ENCODE results near the gene FBXO22. TPM values are rescaled to one million over a fixed set of nuclear protein-coding genes. Genes with fewer than 3 reads are reported as not detected.

The FBXO22 gene
- total RNA-seq, 2 experiments from 2014 or later = 5.4 to 7.4 TPM

DNA sequence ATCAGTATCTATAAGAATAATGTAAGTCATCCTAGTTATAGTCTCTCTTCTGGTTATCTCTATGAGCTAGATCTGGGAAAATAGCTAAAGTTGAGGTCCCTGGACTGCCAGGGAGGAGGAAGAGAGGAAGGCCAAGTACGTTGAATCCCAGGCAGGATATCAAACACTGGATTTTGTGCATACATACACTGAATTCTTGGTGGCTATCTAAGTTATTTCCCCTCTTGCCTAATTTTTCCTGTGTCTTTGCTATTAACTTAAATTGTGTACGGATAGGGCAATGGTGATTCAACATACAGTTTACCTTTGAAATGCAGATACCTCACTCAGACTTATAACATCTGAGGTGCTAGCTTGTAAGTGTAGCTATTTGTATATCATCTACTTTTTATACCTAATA lies 27.2 kb downstream of the FBXO22 start:
- no peaks in the 10 kb centered on the region for H3K27me3 Mint-ChIP-seq
- intact Hi-C loops (cut with DNase I, micrococcal nuclease) = no loop called here
- no peaks in the 10 kb centered on the region for H3K4me1 ChIP-seq (ENCODE audit: insufficient read depth, low read length)
- no peak overlapping the region for H3K27ac ChIP-seq (ENCODE audit: low read depth in 1 of 2, low read length in 2 of 2)
- no peak overlapping the region for H3K4me3 ChIP-seq (ENCODE audit: low read length)
- H3K9me3 Mint-ChIP-seq = no peaks in the 10 kb centered on the region
- ChIA-PET CTCF (no interaction called here), POLR2A (no interaction called here)
- no peak overlapping the region for H3K27ac Mint-ChIP-seq
- no peaks in the 10 kb centered on the region for H3K9me3 ChIP-seq (ENCODE audit: control insufficient read depth in 1 of 2, insufficient read depth in 1 of 2, low read length in 2 of 2)
- peaks cover 59% of the 10 kb centered on the region for H3K36me3 ChIP-seq (ENCODE audit: insufficient read depth, low read length)
- TF ChIP-seq CTCF (IDR thresholded peaks at IDR 0.05) = no peak
- H3K27me3 ChIP-seq (ENCODE audit: control insufficient read depth in 1 of 2, insufficient read depth in 2 of 2, low read length in 2 of 2) = no peaks in the 10 kb centered on the region
- DNase-seq (no peak), ATAC-seq (ENCODE audit: poor library complexity) (no peak)
- H3K36me3 Mint-ChIP-seq (ENCODE audit: low read depth) = peaks cover 82% of the 10 kb centered on the region
- peaks cover 37% of the 10 kb centered on the region for H3K4me1 Mint-ChIP-seq (ENCODE audit: low read depth)
- no peak overlapping the region for H3K4me3 Mint-ChIP-seq

GRCh38 chr15:75942464-75942863 lies 38.8 kb downstream of the FBXO22 start:
- CTCF ChIA-PET = interaction anchor here (0.6 to 1.4 kb wide), 2 partner anchors 9 to 119 kb away, joined by 3 to 6 read pairs; no protein-coding TSS in a partner anchor
- intact Hi-C loops (cut with DNase I, micrococcal nuclease) = no loop called here

GRCh38 chr15:75943246-75943645 lies 39.6 kb downstream of the FBXO22 start:
- intact Hi-C loops (cut with DNase I, micrococcal nuclease) = no loop called here
- H3K4me3 Mint-ChIP-seq = no peak overlapping the region

More at GRCh38 chr15:75942464-75942863, 38.8 kb downstream of the FBXO22 start:
- H3K9me3 ChIP-seq (ENCODE audit: control insufficient read depth in 1 of 2, insufficient read depth in 1 of 2, low read length in 2 of 2) = no peaks in the 10 kb centered on the region
- no peak overlapping the region for H3K27ac ChIP-seq (ENCODE audit: low read depth in 1 of 2, low read length in 2 of 2)
- no peak overlapping the region for H3K27ac Mint-ChIP-seq
- H3K4me1 ChIP-seq (ENCODE audit: insufficient read depth, low read length) = no peaks in the 10 kb centered on the region
- DNase-seq (no peak), ATAC-seq (ENCODE audit: poor library complexity) (no peak)
- H3K36me3 ChIP-seq (ENCODE audit: insufficient read depth, low read length) = no peaks in the 10 kb centered on the region
- H3K4me3 Mint-ChIP-seq = no peak overlapping the region
- no peak for TF ChIP-seq CTCF (IDR thresholded peaks at IDR 0.05)
- no peaks in the 10 kb centered on the region for H3K4me1 Mint-ChIP-seq (ENCODE audit: low read depth)
- H3K9me3 Mint-ChIP-seq = peaks cover 9% of the 10 kb centered on the region
- H3K4me3 ChIP-seq (ENCODE audit: low read length) = no peak overlapping the region
- H3K27me3 ChIP-seq (ENCODE audit: control insufficient read depth in 1 of 2, insufficient read depth in 2 of 2, low read length in 2 of 2) = no peaks in the 10 kb centered on the region
- H3K36me3 Mint-ChIP-seq (ENCODE audit: low read depth) = peaks cover 12% of the 10 kb centered on the region
- POLR2A ChIA-PET = no interaction called here
- H3K27me3 Mint-ChIP-seq = peaks cover 11% of the 10 kb centered on the region

More at GRCh38 chr15:75943246-75943645, 39.6 kb downstream of the FBXO22 start:
- no peak for ATAC-seq (ENCODE audit: poor library complexity)
- H3K27me3 Mint-ChIP-seq = peaks cover 17% of the 10 kb centered on the region
- H3K9me3 ChIP-seq (ENCODE audit: control insufficient read depth in 1 of 2, insufficient read depth in 1 of 2, low read length in 2 of 2) = no peaks in the 10 kb centered on the region
- no peaks in the 10 kb centered on the region for H3K36me3 ChIP-seq (ENCODE audit: insufficient read depth, low read length)
- peaks cover 4% of the 10 kb centered on the region for H3K36me3 Mint-ChIP-seq (ENCODE audit: low read depth)
- CTCF ChIA-PET = interaction anchor here (1.4 kb wide), 1 partner anchor 10 kb away, joined by 6 read pairs; no protein-coding TSS in a partner anchor
- H3K27me3 ChIP-seq (ENCODE audit: control insufficient read depth in 1 of 2, insufficient read depth in 2 of 2, low read length in 2 of 2) = no peaks in the 10 kb centered on the region
- POLR2A ChIA-PET = no interaction called here
- H3K9me3 Mint-ChIP-seq = peaks cover 9% of the 10 kb centered on the region
- no peak overlapping the region for H3K4me3 ChIP-seq (ENCODE audit: low read length)
- DNase-seq = no peak
- no peak for TF ChIP-seq CTCF (IDR thresholded peaks at IDR 0.05)
- no peaks in the 10 kb centered on the region for H3K4me1 ChIP-seq (ENCODE audit: insufficient read depth, low read length)
- no peaks in the 10 kb centered on the region for H3K4me1 Mint-ChIP-seq (ENCODE audit: low read depth)
- no peak overlapping the region for H3K27ac ChIP-seq (ENCODE audit: low read depth in 1 of 2, low read length in 2 of 2)
- H3K27ac Mint-ChIP-seq = no peak overlapping the region

Data from CD4-positive, alpha-beta T cell (primary cell).